GM21381 (cell line): ENCODE results near the gene ZNF655.

Experiments used
- ATAC-seq: cut with Tn5 transposase; IDR thresholded peaks from one replicate; pipeline ENCODE4 v1.9.1; 2021; ENCODE audit warnings: mild to moderate bottlenecking, moderate library complexity; ENCODE audit not compliant: unreplicated experiment

Gene ZNF655

GRCh38 chr7:99601656-99602310 lies 43.3 kb downstream of the ZNF655 start:
- ATAC-seq = no peak

DNA sequence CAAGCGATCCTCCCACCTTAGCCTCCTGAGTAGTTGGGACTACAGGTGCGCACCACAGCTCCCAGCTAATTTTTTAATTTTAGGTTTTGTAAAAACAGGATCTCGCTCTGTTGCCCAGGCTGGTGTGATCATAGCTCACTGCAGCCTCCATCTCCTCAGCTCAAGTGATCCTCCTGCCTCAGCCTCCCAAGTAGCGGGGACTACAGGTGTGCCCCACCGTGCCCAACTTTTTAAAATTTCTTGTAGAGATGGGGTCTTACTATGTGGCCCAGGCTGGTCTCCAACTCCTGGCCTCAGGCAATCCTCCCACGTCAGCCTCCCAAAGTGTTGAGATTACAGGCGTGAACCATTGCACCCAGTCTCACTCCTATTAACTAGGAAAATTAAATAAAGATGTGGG lies 47.1 kb downstream of the ZNF655 start:
- ATAC-seq = no peak

DNA sequence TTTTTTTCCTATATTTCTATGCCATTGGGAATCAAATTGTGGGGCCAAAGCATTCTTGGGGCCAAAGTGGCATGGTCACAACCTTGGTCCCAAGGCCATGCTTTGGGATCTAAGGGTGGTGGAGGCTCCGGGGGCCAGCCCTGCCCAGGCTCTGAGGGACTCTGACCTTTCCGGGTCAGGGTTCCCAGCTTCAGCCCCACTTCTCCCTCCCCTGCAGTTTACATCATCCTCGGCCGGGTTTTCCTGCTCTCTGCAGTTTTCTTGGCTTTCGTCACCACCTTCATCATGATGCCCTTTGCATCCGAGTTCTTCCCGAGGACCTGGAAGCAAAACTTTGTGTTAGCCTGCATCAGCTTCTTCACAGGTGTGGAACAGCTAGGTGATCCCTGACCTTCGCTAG lies 48.1 kb downstream of the ZNF655 start:
- no peak for ATAC-seq

DNA sequence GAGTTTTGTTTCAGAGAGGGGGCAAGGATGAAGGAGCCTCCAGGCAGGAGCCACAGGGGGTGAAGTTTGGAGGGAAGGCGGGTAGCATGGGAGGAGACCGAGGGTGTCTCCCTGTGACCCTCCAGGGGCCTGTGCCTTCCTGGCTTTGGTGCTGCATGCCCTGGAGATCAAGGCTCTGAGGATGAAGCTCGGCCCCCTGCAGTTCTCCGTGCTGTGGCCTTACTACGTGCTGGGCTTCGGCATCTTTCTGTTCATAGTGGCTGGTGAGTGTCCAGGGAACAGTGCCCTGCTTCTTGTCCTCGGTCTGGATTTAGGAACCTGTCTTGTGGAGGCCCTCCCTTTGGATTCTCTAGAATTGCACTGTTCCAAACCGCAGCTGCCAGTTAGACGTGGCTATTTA lies 49.1 kb downstream of the ZNF655 start:
- no peak for ATAC-seq

DNA sequence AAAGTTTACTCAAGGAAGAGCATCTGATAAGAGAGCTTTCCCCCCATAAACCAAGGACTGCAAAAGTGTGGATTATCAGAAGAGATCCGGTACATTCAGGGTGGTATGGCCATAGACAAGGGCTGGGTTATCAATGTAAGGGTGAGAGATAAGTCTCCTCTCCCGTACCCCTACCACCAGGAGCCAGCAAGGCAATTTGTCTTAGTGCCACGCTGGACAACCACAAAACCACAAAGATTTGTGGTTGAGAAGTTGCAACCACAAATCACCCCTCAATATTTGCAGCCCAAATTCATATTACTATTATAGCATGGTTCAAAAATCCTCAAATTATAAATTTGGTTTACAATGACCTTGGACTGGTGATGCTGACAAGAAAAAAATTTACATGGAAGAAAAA lies 56.1 kb downstream of the ZNF655 start:
- ATAC-seq = no peak

- no peak for ATAC-seq
Measured at GRCh38 chr7:99615989-99616358, 57.5 kb downstream of the ZNF655 start.

GRCh38 chr7:99616359-99617191 lies 58.1 kb downstream of the ZNF655 start, which contains the start of gene ZSCAN25:
ZSCAN25 (plus strand) TSS chr7:99616946; CDS start chr7:99619607, 2,661 bp downstream.
- peak; percentile 87 for ATAC-seq

- no peak for ATAC-seq
Measured at GRCh38 chr7:99617192-99617781, 58.8 kb downstream of the ZNF655 start.

DNA sequence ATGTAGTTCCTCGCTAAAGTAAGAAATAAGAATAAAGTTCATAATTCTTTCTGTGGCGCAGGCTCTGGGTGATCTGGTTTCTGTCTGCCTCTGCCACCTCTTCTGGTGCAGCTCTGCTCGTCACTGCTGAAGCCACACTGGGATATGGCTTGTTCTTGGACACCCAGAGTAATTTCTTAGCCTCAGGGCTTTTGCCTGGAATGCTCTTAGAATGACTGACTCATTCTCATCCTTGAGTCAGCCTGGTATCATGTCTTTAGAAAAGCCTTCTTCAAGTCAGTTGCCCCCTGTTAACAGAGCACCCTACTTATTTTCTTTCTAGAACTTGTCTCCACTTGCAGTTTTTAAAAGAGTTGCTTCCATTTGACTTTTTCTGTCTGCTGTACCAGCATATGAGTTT lies 60.3 kb downstream of the ZNF655 start:
- no peak for ATAC-seq

DNA sequence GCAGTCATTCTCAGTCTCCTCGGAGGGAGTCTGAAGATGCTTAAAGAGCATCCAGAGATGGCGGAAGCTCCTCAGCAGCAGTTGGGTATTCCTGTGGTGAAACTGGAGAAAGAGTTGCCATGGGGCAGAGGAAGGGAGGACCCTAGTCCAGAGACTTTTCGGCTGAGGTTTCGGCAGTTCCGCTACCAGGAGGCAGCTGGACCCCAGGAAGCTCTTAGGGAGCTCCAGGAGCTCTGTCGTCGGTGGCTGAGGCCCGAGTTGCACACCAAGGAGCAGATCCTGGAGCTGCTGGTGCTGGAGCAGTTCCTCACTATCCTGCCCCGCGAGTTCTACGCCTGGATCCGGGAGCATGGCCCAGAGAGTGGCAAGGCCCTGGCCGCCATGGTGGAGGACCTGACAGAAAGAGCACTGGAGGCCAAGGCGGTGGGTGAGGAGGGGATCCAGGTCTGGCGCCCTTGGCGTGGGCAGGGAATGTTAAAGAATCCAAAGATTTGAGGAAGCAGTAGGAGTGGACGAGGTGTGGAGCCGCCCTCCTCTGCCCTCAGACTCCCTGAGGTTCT lies 61.2 kb downstream of the ZNF655 start:
- ATAC-seq = no peak

GRCh38 chr7:99621271-99621670 lies 62.8 kb downstream of the ZNF655 start:
- no peak for ATAC-seq

GRCh38 chr7:99622596-99622995 lies 64.2 kb downstream of the ZNF655 start:
- ATAC-seq = no peak

GRCh38 chr7:99623091-99623693 lies 64.8 kb downstream of the ZNF655 start:
- no peak for ATAC-seq

- no peak for ATAC-seq
Measured at GRCh38 chr7:99623702-99624447, 65.4 kb downstream of the ZNF655 start.

GRCh38 chr7:99624484-99624883 lies 66.0 kb downstream of the ZNF655 start:
- no peak for ATAC-seq

- ATAC-seq = no peak
Measured at GRCh38 chr7:99625321-99625720, 66.9 kb downstream of the ZNF655 start.

DNA sequence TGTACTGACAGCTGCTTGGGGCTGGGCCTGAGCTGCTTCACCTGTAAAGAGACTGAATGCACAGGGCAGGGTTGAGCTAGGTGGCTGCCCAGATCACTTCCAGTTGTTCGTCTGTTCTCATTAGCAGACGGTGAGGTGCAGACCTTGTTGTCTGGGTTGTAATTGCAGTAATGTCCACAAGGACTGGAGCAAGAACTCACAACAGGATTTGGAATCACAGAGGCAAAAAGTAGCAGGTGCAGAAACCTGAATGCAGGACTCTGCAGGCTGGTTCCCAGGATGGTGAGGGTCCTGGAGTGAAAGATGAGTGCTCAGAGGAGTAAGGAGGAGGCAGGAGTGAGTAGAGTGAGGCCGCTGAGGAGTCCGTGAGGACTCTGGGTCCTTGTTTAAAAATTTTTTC lies 67.5 kb downstream of the ZNF655 start:
- no peak for ATAC-seq
